ENCODE data around the gene TEAD1. TPM values are rescaled to one million over a fixed set of nuclear protein-coding genes. Genes with fewer than 3 reads are reported as not detected.

The TEAD1 gene
- total and polyA plus RNA-seq, 9 of the 15 experiments (the other 6 are each of a cell fraction or from before 2014, with no cell fraction given): 1.7 to 17.7 (median 10.8) TPM

DNA sequence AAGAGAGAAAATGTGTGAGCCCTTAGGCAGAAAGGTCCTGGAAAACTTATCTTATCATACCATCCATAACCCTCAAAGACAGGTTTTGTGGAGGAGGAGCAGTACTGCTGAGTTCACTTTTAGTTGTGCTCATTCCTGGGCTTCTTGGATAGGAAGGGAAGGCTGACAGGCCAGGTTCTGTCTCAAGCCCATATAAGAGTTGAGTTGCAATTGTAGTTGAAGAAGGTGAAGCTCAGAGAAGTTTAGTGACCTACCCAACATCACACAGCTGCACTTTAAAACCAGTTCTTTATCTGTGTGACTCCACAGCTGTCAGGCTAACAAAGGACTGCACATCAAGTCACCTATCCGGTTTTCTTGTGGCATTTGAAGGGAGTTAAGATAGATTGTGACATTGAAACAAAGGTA is 13.0 kb downstream of the TEAD1 start (continued):
- TF ChIP-seq JUND (IDR thresholded peaks at IDR 0.05; ENCODE audit: borderline replicate concordance, low read depth, low read length): peak; percentile 31; the same call in 1 of the 2 replicates
- TF ChIP-seq JUND (tag; IDR thresholded peaks at IDR 0.05; ENCODE audit: borderline replicate concordance, low read depth, low read length): no peak; the same call in 2 of the 3 replicates
- peak; percentile 82 for TF ChIP-seq ARID1B (IDR thresholded peaks at IDR 0.05)
- no peak for TF ChIP-seq CREBBP (IDR thresholded peaks at IDR 0.05; ENCODE audit: low read depth, low read length)
- TF ChIP-seq, protein P1, sequence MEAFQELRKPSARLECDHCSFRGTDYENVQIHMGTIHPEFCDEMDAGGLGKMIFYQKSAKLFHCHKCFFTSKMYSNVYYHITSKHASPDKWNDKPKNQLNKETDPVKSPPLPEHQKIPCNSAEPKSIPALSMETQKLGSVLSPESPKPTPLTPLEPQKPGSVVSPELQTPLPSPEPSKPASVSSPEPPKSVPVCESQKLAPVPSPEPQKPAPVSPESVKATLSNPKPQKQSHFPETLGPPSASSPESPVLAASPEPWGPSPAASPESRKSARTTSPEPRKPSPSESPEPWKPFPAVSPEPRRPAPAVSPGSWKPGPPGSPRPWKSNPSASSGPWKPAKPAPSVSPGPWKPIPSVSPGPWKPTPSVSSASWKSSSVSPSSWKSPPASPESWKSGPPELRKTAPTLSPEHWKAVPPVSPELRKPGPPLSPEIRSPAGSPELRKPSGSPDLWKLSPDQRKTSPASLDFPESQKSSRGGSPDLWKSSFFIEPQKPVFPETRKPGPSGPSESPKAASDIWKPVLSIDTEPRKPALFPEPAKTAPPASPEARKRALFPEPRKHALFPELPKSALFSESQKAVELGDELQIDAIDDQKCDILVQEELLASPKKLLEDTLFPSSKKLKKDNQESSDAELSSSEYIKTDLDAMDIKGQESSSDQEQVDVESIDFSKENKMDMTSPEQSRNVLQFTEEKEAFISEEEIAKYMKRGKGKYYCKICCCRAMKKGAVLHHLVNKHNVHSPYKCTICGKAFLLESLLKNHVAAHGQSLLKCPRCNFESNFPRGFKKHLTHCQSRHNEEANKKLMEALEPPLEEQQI (IDR thresholded peaks at IDR 0.05): no peak
- TF ChIP-seq NONO (IDR thresholded peaks at IDR 0.05; ENCODE audit: low read depth in 2 of 2, low read length in 1 of 2): no peak
- no peak for TF ChIP-seq ARNT (IDR thresholded peaks at IDR 0.05)
- TF ChIP-seq, protein P2, sequence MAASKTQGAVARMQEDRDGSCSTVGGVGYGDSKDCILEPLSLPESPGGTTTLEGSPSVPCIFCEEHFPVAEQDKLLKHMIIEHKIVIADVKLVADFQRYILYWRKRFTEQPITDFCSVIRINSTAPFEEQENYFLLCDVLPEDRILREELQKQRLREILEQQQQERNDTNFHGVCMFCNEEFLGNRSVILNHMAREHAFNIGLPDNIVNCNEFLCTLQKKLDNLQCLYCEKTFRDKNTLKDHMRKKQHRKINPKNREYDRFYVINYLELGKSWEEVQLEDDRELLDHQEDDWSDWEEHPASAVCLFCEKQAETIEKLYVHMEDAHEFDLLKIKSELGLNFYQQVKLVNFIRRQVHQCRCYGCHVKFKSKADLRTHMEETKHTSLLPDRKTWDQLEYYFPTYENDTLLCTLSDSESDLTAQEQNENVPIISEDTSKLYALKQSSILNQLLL (CRISPR knock-in tag; IDR thresholded peaks at IDR 0.05; ENCODE audit: borderline replicate concordance): no peak
- peak; percentile 67 to 82 for TF ChIP-seq KDM1A (IDR thresholded peaks at IDR 0.05)
- no peak for TF ChIP-seq ZEB2 (IDR thresholded peaks at IDR 0.05)
- peak; percentile 29; the same call in 1 of the 2 replicates for TF ChIP-seq CTBP1 (IDR thresholded peaks at IDR 0.05; ENCODE audit: borderline replicate concordance)
- peak; percentile 76 for TF ChIP-seq TEAD4 (IDR thresholded peaks at IDR 0.05; ENCODE audit: low read length)
- no peak for TF ChIP-seq TEAD4 (CRISPR knock-in tag; IDR thresholded peaks at IDR 0.05; ENCODE audit: borderline replicate concordance)
- no peak for TF ChIP-seq FOS (IDR thresholded peaks at IDR 0.05; ENCODE audit: extremely low read depth, insufficient read length)
- TF ChIP-seq, protein P3, sequence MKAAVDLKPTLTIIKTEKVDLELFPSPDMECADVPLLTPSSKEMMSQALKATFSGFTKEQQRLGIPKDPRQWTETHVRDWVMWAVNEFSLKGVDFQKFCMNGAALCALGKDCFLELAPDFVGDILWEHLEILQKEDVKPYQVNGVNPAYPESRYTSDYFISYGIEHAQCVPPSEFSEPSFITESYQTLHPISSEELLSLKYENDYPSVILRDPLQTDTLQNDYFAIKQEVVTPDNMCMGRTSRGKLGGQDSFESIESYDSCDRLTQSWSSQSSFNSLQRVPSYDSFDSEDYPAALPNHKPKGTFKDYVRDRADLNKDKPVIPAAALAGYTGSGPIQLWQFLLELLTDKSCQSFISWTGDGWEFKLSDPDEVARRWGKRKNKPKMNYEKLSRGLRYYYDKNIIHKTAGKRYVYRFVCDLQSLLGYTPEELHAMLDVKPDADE (conservative IDR thresholded peaks at IDR 0.05; ENCODE audit: control insufficient read depth, low read depth, low read length): no peak
- TF ChIP-seq ZNF507 (tag; conservative IDR thresholded peaks at IDR 0.05): no peak
- TF ChIP-seq, protein P4, sequence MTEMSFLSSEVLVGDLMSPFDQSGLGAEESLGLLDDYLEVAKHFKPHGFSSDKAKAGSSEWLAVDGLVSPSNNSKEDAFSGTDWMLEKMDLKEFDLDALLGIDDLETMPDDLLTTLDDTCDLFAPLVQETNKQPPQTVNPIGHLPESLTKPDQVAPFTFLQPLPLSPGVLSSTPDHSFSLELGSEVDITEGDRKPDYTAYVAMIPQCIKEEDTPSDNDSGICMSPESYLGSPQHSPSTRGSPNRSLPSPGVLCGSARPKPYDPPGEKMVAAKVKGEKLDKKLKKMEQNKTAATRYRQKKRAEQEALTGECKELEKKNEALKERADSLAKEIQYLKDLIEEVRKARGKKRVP (CRISPR knock-in tag; IDR thresholded peaks at IDR 0.05): no peak
- peak; percentile 57; the same call in 1 of the 2 replicates for TF ChIP-seq KLF16 (IDR thresholded peaks at IDR 0.05)
- no peak for TF ChIP-seq ZBTB8A (IDR thresholded peaks at IDR 0.05; ENCODE audit: partially characterized antibody)
- peak; percentile 69 for TF ChIP-seq CBFA2T2 (conservative IDR thresholded peaks at IDR 0.05)
